DOHH2 (cell line): ENCODE results near the gene TAPBP.

Experiments
- H3F3A ChIP-seq: fragments of 200-600 bp; sonication (generic), shearing (Covaris generic); 2 replicates; pipeline ENCODE4 v1.6.0; 2016; ENCODE audit warnings: antibody characterized with exemption, mild to moderate bottlenecking; ENCODE audit not compliant: control insufficient read depth, insufficient read depth
- H3K27ac ChIP-seq: fragments of 200-600 bp; sonication (generic); 2 replicates; pipeline ENCODE4 v1.5.1; 2014; ENCODE audit warnings: low read depth, mild to moderate bottlenecking, low read length, moderate library complexity
- H3K27me3 ChIP-seq: fragments of 200-600 bp; sonication (generic); 2 replicates; pipeline ENCODE4 v1.6.1; 2014; ENCODE audit warnings: mild to moderate bottlenecking, low read length, mixed read lengths; ENCODE audit not compliant: control insufficient read depth
- H3K36me3 ChIP-seq: fragments of 200-600 bp; sonication (generic); 2 replicates; pipeline ENCODE4 v1.6.1; 2014; ENCODE audit warnings: mild to moderate bottlenecking, low read length, moderate library complexity, mixed read lengths; ENCODE audit not compliant: control insufficient read depth
- H3K4me1 ChIP-seq: fragments of 200-600 bp; sonication (generic); 2 replicates; pipeline ENCODE4 v1.6.1; 2014; ENCODE audit warnings: mild to moderate bottlenecking, low read length, mixed read lengths; ENCODE audit not compliant: control insufficient read depth
- H3K4me2 ChIP-seq: fragments of 200-600 bp; sonication (generic); 2 replicates; pipeline ENCODE4 v1.6.0; 2014; ENCODE audit warnings: mild to moderate bottlenecking, low read length, moderate library complexity
- H3K4me3 ChIP-seq: fragments of 200-600 bp; sonication (generic); 2 replicates; pipeline ENCODE4 v1.5.1; 2014; ENCODE audit warnings: mild to moderate bottlenecking, low read length, mixed read lengths
- H3K79me2 ChIP-seq: fragments of 200-600 bp; sonication (generic); 2 replicates; pipeline ENCODE4 v1.6.1; 2014; ENCODE audit warnings: mild to moderate bottlenecking, low read length, mixed read lengths; ENCODE audit not compliant: control insufficient read depth
- H3K9me2 ChIP-seq: fragments of 200-600 bp; sonication (generic); replicated peaks from 2 replicates; pipeline ENCODE4 v1.6.1; 2014; ENCODE audit warnings: mild to moderate bottlenecking, low read length, mixed read lengths; ENCODE audit not compliant: control insufficient read depth
- H3K9me3 ChIP-seq: fragments of 200-600 bp; sonication (generic); 2 replicates; pipeline ENCODE4 v1.6.1; 2014; ENCODE audit warnings: antibody characterized with exemption, low read length, mixed read lengths; ENCODE audit not compliant: control insufficient read depth, insufficient read depth
- H4K20me1 ChIP-seq: fragments of 200-600 bp; sonication (generic); 2 replicates; pipeline ENCODE4 v1.6.0; 2014; ENCODE audit warnings: low read depth, mild to moderate bottlenecking, antibody characterized with exemption, low read length, moderate library complexity; ENCODE audit not compliant: control insufficient read depth, insufficient read depth
- EZH2phosphoT487 ChIP-seq: fragments of 200-600 bp; sonication (generic); IDR thresholded peaks from 2 replicates; pipeline ENCODE4 v1.6.1; 2017; ENCODE audit warnings: borderline replicate concordance, mild to moderate bottlenecking, antibody characterized with exemption, low read length, moderate library complexity, mixed read lengths
- TF ChIP-seq, protein P1 (sequence below): fragments of 200-600 bp; sonication (generic); IDR thresholded peaks from one replicate; pipeline ENCODE4 v1.5.1; 2014; ENCODE audit warnings: antibody characterized with exemption, mild to moderate bottlenecking, low read depth, low read length; ENCODE audit not compliant: poor library complexity, severe bottlenecking

The TAPBP gene

DNA sequence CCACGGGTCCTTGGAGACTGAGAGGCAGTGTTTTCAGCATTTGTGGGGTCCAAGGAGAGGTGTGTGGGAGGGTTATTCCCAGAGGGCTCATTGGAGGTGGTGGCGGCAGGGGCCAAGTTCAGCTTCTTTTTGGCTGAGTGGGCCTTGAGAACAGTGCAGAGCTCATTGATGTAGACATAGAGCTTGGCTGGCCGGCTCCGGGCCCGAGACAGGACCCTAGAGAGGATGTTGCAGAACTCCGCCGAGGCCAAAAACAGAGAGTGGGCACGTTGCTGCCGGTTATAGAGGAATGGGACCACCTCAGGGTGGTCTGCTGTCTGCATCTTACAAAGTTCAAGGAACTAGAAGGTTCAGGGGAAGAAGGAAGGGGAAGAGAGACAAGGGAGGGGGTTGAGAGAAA lies 7.3 kb upstream of the TAPBP start:
- no peaks in the 10 kb centered on the region for H3K27me3 ChIP-seq
- H3K36me3 ChIP-seq = peaks cover 55% of the 10 kb centered on the region
- peak overlapping the region; percentile 93 for H3K27ac ChIP-seq
- peak overlapping the region; percentile 85 for H3K4me3 ChIP-seq
- TF ChIP-seq EZH2phosphoT487 = no peak
- TF ChIP-seq, protein P1, sequence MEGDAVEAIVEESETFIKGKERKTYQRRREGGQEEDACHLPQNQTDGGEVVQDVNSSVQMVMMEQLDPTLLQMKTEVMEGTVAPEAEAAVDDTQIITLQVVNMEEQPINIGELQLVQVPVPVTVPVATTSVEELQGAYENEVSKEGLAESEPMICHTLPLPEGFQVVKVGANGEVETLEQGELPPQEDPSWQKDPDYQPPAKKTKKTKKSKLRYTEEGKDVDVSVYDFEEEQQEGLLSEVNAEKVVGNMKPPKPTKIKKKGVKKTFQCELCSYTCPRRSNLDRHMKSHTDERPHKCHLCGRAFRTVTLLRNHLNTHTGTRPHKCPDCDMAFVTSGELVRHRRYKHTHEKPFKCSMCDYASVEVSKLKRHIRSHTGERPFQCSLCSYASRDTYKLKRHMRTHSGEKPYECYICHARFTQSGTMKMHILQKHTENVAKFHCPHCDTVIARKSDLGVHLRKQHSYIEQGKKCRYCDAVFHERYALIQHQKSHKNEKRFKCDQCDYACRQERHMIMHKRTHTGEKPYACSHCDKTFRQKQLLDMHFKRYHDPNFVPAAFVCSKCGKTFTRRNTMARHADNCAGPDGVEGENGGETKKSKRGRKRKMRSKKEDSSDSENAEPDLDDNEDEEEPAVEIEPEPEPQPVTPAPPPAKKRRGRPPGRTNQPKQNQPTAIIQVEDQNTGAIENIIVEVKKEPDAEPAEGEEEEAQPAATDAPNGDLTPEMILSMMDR = no peak
- 0 out of 2 replicates have a peak, but pooled peaks cover 7% of the 10 kb centered on the region for H4K20me1 ChIP-seq
- no peaks in the 10 kb centered on the region for H3K9me3 ChIP-seq
- H3K4me2 ChIP-seq = peak overlapping the region; percentile 90
- H3K4me1 ChIP-seq = peaks cover 70% of the 10 kb centered on the region
- H3K79me2 ChIP-seq = peaks cover 52% of the 10 kb centered on the region
- no peaks in the 10 kb centered on the region for H3K9me2 ChIP-seq
- H3F3A ChIP-seq = peaks cover 36% of the 10 kb centered on the region

DNA sequence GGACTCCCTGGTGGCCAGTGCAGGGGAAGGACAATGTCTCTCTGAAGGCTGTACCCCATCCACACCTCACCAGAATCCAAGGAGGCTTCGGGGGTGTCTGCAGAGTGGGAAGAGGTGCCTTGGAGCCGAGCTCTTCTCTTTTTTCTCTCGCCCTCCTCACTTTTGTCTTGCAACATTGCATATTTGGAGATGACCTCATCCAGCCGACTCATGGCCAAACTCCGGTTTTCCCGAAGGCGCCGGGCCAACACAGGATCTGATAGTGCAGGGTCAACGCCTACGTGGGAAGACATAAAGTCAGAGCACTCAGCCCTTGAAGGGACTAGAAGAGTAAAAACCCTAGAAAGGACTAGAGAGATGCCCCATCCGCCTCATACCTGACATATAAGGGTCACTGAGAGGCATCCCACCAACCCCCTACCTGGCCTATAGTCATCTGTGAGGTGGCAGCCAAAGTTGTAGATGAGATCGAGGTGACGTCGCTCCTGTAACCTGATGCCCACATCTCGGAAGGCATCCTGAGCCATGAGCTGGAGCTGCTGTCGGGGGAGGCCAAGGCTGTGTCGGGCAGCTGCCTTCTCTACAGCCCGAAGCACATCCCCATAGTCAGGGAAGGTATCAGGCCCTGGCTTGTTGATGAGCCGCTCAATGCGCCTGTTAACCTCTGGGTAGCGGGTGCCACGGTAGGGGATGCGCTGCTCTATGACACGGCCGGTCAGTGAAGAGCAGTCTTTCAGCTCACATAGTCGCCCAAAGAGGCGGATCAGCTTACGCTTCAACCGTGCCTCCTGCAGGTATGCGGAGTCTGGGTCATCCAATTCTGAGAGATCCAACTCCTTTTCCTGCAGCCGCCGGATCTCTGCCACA lies 6.7 kb upstream of the TAPBP start:
- H3K9me3 ChIP-seq = no peaks in the 10 kb centered on the region
- H4K20me1 ChIP-seq = 0 out of 2 replicates have a peak, but pooled peaks cover 7% of the 10 kb centered on the region
- peaks cover 61% of the 10 kb centered on the region for H3K36me3 ChIP-seq
- H3K27ac ChIP-seq = peak overlapping the region; percentile 79; the same call in 1 of the 2 replicates
- peaks cover 64% of the 10 kb centered on the region for H3K4me1 ChIP-seq
- peaks cover 52% of the 10 kb centered on the region for H3K79me2 ChIP-seq
- H3K27me3 ChIP-seq = no peaks in the 10 kb centered on the region
- peak overlapping the region; percentile 90 for H3K4me2 ChIP-seq
- H3F3A ChIP-seq = peaks cover 36% of the 10 kb centered on the region
- H3K9me2 ChIP-seq = no peaks in the 10 kb centered on the region
- H3K4me3 ChIP-seq = peak overlapping the region; percentile 85
- TF ChIP-seq, protein P1 = no peak
- no peak for TF ChIP-seq EZH2phosphoT487

DNA sequence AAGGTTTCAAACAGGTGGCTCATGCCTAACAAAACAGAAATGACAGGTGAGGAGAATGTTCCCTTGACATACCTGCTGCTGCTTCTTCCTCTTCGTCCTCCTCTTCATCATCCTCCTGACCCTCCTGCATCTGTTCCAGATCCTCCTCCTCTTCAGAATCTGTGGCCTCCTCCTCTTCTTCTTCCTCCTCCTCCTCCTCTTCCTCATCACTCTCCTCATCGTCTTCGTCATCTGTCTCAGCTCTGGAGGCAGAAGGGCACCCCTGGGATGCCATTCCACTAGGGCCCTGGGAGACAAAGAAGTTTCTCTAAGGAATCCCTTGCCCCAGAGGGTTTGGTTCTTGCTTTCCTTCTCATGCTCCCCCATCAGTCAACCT lies 6.0 kb upstream of the TAPBP start:
- Histone ChIP-seq H3K36me3 (peaks cover 65% of the 10 kb centered on the region), H3K4me3 (peak overlapping the region; percentile 85; the same call in 1 of the 2 replicates), H3K4me2 (peak overlapping the region; percentile 90), H3K27ac (peak overlapping the region; percentile 79), H3K4me1 (peaks cover 64% of the 10 kb centered on the region), H3K27me3 (no peaks in the 10 kb centered on the region), H3K79me2 (peaks cover 52% of the 10 kb centered on the region), H4K20me1 (0 out of 2 replicates have a peak, but pooled peaks cover 7% of the 10 kb centered on the region), H3K9me2 (no peaks in the 10 kb centered on the region), H3F3A (peaks cover 36% of the 10 kb centered on the region), H3K9me3 (no peaks in the 10 kb centered on the region)
- TF ChIP-seq, protein P1 = no peak
- no peak for TF ChIP-seq EZH2phosphoT487
